Hindlimb muscle (tissue), 1 donor: ENCODE measurements around the gene HMG20A. TPM values are rescaled to one million over a fixed set of nuclear protein-coding genes. Genes with fewer than 3 reads are reported as not detected.

Source experiments
- DNase-seq: peaks from one replicate; pipeline ENCODE4 v3.0.0-alpha.2; 2013
- polyA plus RNA-seq: library from polyadenylated mRNA; unstranded; fragments of 120-200 nt; gene quantifications from one replicate; pipeline ENCODE4 v1.2.1, GENCODE V29; 2013; ENCODE audit not compliant: insufficient read length

Gene HMG20A
- polyA plus RNA-seq, 1 donor: 51.4 TPM

GRCh38 chr15:77525400-77525811 is 104.7 kb downstream of the HMG20A start:
- DNase-seq: no peak

- DNase-seq: no peak
Measured at GRCh38 chr15:77525907-77526594, 105.4 kb downstream of the HMG20A start.

- no peak for DNase-seq
Measured at GRCh38 chr15:77526595-77527163, 106.0 kb downstream of the HMG20A start.

- DNase-seq: no peak
Measured at GRCh38 chr15:77527164-77527778, 106.6 kb downstream of the HMG20A start.

- DNase-seq: no peak
Measured at GRCh38 chr15:77527831-77528231, 107.1 kb downstream of the HMG20A start.

GRCh38 chr15:77528290-77528967 is 107.7 kb downstream of the HMG20A start:
- DNase-seq: no peak

- DNase-seq: no peak
Measured at GRCh38 chr15:77528968-77529319, 108.3 kb downstream of the HMG20A start.

- DNase-seq: no peak
Measured at GRCh38 chr15:77529394-77530159, 108.9 kb downstream of the HMG20A start.

GRCh38 chr15:77530576-77530975 is 109.9 kb downstream of the HMG20A start:
- no peak for DNase-seq

- DNase-seq: no peak
Measured at GRCh38 chr15:77531191-77532000, 110.7 kb downstream of the HMG20A start.

GRCh38 chr15:77532067-77532710 is 111.5 kb downstream of the HMG20A start:
- no peak for DNase-seq

- no peak for DNase-seq
Measured at GRCh38 chr15:77532846-77533245, 112.2 kb downstream of the HMG20A start.

- no peak for DNase-seq
Measured at GRCh38 chr15:77533578-77534430, 113.1 kb downstream of the HMG20A start.

Other genes starting within 250 kb of the HMG20A start
- gene PEAK1, start 784 bp upstream of the HMG20A start, polyA plus RNA-seq: 39.8 TPM
- 11.1 TPM for gene LINGO1, start 212.0 kb downstream of the HMG20A start, polyA plus RNA-seq